Adipocyte (in vitro differentiated cells): Measurements from ENCODE around the gene MYDGF.

Source experiments
- DNase-seq: peaks from one replicate; pipeline ENCODE4 v3.0.0-alpha.2; 2015; ENCODE audit warnings: low read depth
- H3K27me3 ChIP-seq: replicated peaks from 2 replicates; pipeline ENCODE4 v1.7.0; 2013; ENCODE audit warnings: mild to moderate bottlenecking, low read length, moderate library complexity; ENCODE audit not compliant: control insufficient read depth, insufficient read depth
- H3K36me3 ChIP-seq: 2 replicates; pipeline ENCODE4 v1.7.0; 2013; ENCODE audit warnings: low read length, mild to moderate bottlenecking, moderate library complexity; ENCODE audit not compliant: control insufficient read depth, insufficient read depth, severe bottlenecking
- H3K4me1 ChIP-seq: 2 replicates; pipeline ENCODE4 v1.7.0; 2013; ENCODE audit warnings: mild to moderate bottlenecking, low read length, moderate library complexity; ENCODE audit not compliant: control insufficient read depth, insufficient read depth
- H3K4me3 ChIP-seq: 2 replicates; pipeline ENCODE4 v1.7.0; 2013; ENCODE audit warnings: mild to moderate bottlenecking, low read length, moderate library complexity
- H3K9ac ChIP-seq: 2 replicates; pipeline ENCODE4 v1.7.0; 2013; ENCODE audit warnings: mild to moderate bottlenecking, low read length, moderate library complexity
- H3K9me3 ChIP-seq: 2 replicates; pipeline ENCODE4 v1.7.0; 2013; ENCODE audit warnings: mild to moderate bottlenecking, low read length, moderate library complexity; ENCODE audit not compliant: control insufficient read depth

Gene MYDGF

GRCh38 chr19:4638828-4639530 is 31.2 kb downstream of the MYDGF start, which contains the start of gene TNFAIP8L1:
Gene TNFAIP8L1 (plus strand): TSS chr19:4639516. CDS start chr19:4651870, 12,354 bp downstream.
- Histone ChIP-seq H3K9ac (peak within 1 kb of the TSS; percentile 84), H3K27me3 (no peaks in the 10 kb centered on the region), H3K9me3 (no peaks in the 10 kb centered on the region), H3K36me3 (no peaks in the 10 kb centered on the region), H3K4me3 (peak within 1 kb of the TSS; percentile 81), H3K4me1 (peaks cover 22% of the 10 kb centered on the region)
- peak; percentile 99 for DNase-seq

- peak overlapping the region; percentile 75 for H3K9ac ChIP-seq
- DNase-seq = no peak
These were observed 31.8 kb downstream of the MYDGF start for GRCh38 chr19:4638317-4638716.

GRCh38 chr19:4636761-4637160 is 33.4 kb downstream of the MYDGF start:
- H3K9ac ChIP-seq = peak overlapping the region; percentile 81
- no peaks in the 10 kb centered on the region for H3K9me3 ChIP-seq
- no peaks in the 10 kb centered on the region for H3K36me3 ChIP-seq
- H3K27me3 ChIP-seq = no peaks in the 10 kb centered on the region
- H3K4me1 ChIP-seq = peaks cover 23% of the 10 kb centered on the region
- DNase-seq = no peak
- peak overlapping the region; percentile 74 for H3K4me3 ChIP-seq

More at GRCh38 chr19:4638317-4638716, 31.8 kb downstream of the MYDGF start:
- no peaks in the 10 kb centered on the region for H3K9me3 ChIP-seq
- no peaks in the 10 kb centered on the region for H3K36me3 ChIP-seq
- H3K4me1 ChIP-seq = peaks cover 23% of the 10 kb centered on the region
- no peaks in the 10 kb centered on the region for H3K27me3 ChIP-seq
- no peak overlapping the region for H3K4me3 ChIP-seq

- H3K27me3 ChIP-seq = no peaks in the 10 kb centered on the region
- peak overlapping the region; percentile 74 for H3K4me3 ChIP-seq
- H3K36me3 ChIP-seq = no peaks in the 10 kb centered on the region
- peaks cover 23% of the 10 kb centered on the region for H3K4me1 ChIP-seq
- DNase-seq = peak; percentile 85
- no peaks in the 10 kb centered on the region for H3K9me3 ChIP-seq
- peak overlapping the region; percentile 81 for H3K9ac ChIP-seq
These were observed 33.9 kb downstream of the MYDGF start for GRCh38 chr19:4636151-4636717.

GRCh38 chr19:4635754-4636116 is 34.4 kb downstream of the MYDGF start:
- no peak for DNase-seq
- no peaks in the 10 kb centered on the region for H3K27me3 ChIP-seq
- no peaks in the 10 kb centered on the region for H3K9me3 ChIP-seq
- H3K4me1 ChIP-seq = peaks cover 23% of the 10 kb centered on the region
- H3K36me3 ChIP-seq = no peaks in the 10 kb centered on the region
- peak overlapping the region; percentile 81 for H3K9ac ChIP-seq
- H3K4me3 ChIP-seq = peak overlapping the region; percentile 74

- Histone ChIP-seq H3K9me3 (no peaks in the 10 kb centered on the region), H3K27me3 (peaks cover 4% of the 10 kb centered on the region), H3K4me3 (no peak overlapping the region), H3K4me1 (peaks cover 20% of the 10 kb centered on the region), H3K36me3 (no peaks in the 10 kb centered on the region), H3K9ac (no peak overlapping the region)
- peak; percentile 70 for DNase-seq
These were observed 36.8 kb downstream of the MYDGF start for GRCh38 chr19:4633140-4633967.

GRCh38 chr19:4624733-4625362 is 45.3 kb downstream of the MYDGF start:
- no peak overlapping the region for H3K4me3 ChIP-seq
- H3K9me3 ChIP-seq = no peaks in the 10 kb centered on the region
- DNase-seq = no peak
- H3K4me1 ChIP-seq = no peaks in the 10 kb centered on the region
- peaks cover 35% of the 10 kb centered on the region for H3K27me3 ChIP-seq
- H3K9ac ChIP-seq = no peak overlapping the region
- H3K36me3 ChIP-seq = no peaks in the 10 kb centered on the region

GRCh38 chr19:4624301-4624700 is 45.8 kb downstream of the MYDGF start:
- H3K9me3 ChIP-seq = no peaks in the 10 kb centered on the region
- H3K4me3 ChIP-seq = no peak overlapping the region
- no peaks in the 10 kb centered on the region for H3K4me1 ChIP-seq
- peaks cover 38% of the 10 kb centered on the region for H3K27me3 ChIP-seq
- H3K36me3 ChIP-seq = no peaks in the 10 kb centered on the region
- no peak for DNase-seq
- H3K9ac ChIP-seq = no peak overlapping the region

- H3K9me3 ChIP-seq = no peaks in the 10 kb centered on the region
- H3K4me3 ChIP-seq = no peak overlapping the region
- H3K27me3 ChIP-seq = peaks cover 40% of the 10 kb centered on the region
- no peaks in the 10 kb centered on the region for H3K4me1 ChIP-seq
- DNase-seq = no peak
- H3K9ac ChIP-seq = no peak overlapping the region
- no peaks in the 10 kb centered on the region for H3K36me3 ChIP-seq
These were observed 47.3 kb downstream of the MYDGF start for GRCh38 chr19:4622695-4623421.

- H3K36me3 ChIP-seq = no peaks in the 10 kb centered on the region
- no peaks in the 10 kb centered on the region for H3K4me1 ChIP-seq
- H3K9me3 ChIP-seq = no peaks in the 10 kb centered on the region
- H3K9ac ChIP-seq = no peak overlapping the region
- peaks cover 41% of the 10 kb centered on the region for H3K27me3 ChIP-seq
- DNase-seq = no peak
- H3K4me3 ChIP-seq = no peak overlapping the region
These were observed 49.5 kb downstream of the MYDGF start for GRCh38 chr19:4620675-4621074.
